RKO (cell line): ENCODE data around the gene ADAMTS10.
"Not testable (repeated sequence)": the region's sequence is repeated elsewhere in the genome, so short reads cannot be mapped to it uniquely, and the experiment has no call there.

Source experiments
- DNase-seq: peaks from one replicate; pipeline ENCODE4 v3.0.0-alpha.2; 2016; ENCODE audit warnings: low spot score

The ADAMTS10 gene

GRCh38 chr19:8626842-8627241, 16.3 kb upstream of the ADAMTS10 start:
- DNase-seq, result no peak

GRCh38 chr19:8622886-8623285, 12.4 kb upstream of the ADAMTS10 start:
- DNase-seq, result peak; percentile 21

GRCh38 chr19:8618751-8619150, 8.2 kb upstream of the ADAMTS10 start:
- DNase-seq, result peak; percentile 53

- DNase-seq, result no peak
These were observed 7.5 kb upstream of the ADAMTS10 start for GRCh38 chr19:8617984-8618383.

GRCh38 chr19:8617325-8617724, 6.8 kb upstream of the ADAMTS10 start:
- DNase-seq, result not testable (repeated sequence)

- no peak for DNase-seq
These were observed 6.3 kb upstream of the ADAMTS10 start for GRCh38 chr19:8616861-8617260.

GRCh38 chr19:8615813-8616596, 5.5 kb upstream of the ADAMTS10 start:
- DNase-seq, result peak; percentile 65

DNA sequence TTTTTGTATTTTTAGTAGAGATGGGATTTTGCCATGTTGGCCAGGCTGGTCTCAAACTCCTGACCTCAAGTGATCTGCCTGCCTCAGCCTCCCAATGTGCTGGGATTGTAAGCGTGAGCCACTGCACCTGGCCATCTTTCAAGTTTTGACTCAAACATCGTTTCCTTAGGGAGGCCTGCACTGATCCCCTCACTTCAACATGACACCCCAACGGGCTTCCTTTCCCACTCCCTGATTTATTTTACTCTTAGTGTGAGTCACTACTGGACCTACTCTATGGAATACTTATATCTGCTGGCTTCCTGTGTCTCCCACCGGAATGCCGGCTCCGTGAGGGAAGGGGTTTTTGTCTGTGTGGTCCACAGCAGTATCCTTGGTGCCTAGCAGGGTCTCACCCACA, 4.5 kb upstream of the ADAMTS10 start:
- peak; percentile 35 for DNase-seq

DNA sequence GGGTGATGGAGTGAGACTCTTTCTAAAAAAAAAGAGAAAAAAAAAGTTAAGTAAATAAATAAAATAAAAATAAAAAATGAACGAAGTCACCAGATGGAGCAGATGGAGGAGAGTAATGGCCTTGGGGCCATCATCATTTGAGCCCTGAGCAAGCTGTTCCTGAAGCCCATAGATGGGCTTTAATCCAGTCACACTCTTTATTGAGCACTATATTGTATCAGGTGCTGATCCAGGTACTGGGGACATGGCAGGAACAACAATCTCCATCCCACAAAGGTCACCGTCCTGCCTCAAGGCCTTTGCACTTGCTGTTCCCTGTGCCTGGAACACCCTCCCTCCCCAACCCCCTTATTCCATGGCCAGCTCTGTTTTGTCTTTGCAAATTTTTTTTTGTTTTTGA, 3.9 kb upstream of the ADAMTS10 start:
- DNase-seq, result no peak

GRCh38 chr19:8612807-8613171, 2.3 kb upstream of the ADAMTS10 start:
- DNase-seq, result no peak

- DNase-seq, result no peak
These were observed 1.6 kb upstream of the ADAMTS10 start for GRCh38 chr19:8611877-8612806.

GRCh38 chr19:8611391-8611876, 919 bp upstream of the ADAMTS10 start:
- DNase-seq, result no peak

DNA sequence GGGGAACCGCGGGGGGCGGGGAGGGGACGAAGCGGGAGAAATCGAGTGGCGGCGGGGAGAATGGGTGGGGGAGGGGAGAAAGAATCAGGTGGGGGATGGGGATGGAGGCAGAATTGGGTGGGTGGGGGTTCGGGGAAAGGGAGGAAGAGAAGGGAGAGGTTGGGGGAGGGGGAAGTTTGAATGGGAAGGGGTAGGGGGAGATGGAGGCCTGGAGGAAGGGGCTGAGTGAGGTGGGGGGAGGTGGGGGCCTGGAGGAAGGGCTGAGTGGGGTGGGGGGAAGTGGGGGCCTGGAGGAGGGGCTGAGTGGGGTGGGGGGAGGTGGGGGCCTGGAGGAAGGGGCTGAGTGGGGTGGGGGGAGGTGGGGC, 403 bp upstream of the ADAMTS10 start:
- DNase-seq, result no peak

DNA sequence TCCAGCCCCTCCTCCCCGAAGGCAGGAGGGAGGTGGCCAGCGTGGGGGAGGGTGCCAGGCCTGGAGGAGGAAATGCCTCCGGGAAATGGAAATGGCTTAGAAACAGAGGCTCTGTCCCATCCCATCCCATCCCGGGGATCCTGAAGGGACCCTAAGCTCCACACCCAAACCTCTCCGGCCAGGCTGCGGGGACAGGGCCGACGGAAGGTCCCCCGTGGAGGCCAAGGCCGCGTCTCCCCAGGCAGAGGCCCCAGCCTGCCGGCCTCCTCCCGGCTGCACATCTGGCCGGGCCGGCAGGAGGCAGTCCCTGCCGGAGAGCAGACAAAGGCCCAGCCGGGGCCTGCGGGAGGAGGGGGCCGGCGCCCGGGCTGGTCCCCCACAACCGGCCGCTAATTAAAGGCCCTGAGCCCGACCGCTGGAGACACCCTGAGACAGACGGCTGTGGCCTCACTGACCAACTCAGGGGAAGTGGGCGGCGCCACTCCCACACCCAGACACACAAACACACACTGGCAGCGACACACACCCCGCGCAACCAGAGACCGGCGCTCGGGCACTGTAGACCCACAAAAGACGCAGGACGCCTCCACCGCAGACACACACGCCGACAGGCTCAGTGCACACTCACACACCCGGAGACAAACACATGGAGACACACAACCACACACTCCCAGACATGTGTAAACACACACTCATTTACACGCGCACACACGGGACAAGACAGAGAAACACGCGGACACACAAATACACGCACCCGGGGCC, 1.1 kb downstream of the ADAMTS10 start:
- no peak for DNase-seq

DNA sequence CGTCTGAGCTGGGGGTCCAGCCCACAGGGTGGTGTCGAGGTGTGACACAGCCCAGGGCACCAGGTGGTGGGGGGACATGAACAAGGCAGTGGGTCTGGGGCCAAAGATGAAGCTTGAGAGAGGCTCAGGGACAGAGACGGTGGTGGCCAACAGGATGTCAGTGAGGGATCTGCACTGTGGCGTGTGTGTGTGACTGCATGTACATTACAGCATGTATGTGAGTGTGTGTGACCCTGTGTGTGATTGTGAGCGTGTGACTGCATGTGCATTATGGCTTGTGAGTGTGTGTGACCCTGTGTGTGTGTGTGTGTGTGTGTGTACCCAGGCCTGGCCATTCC, 1.6 kb downstream of the ADAMTS10 start:
- DNase-seq, result no peak

GRCh38 chr19:8607386-8607785, 3.1 kb downstream of the ADAMTS10 start:
- no peak for DNase-seq

DNA sequence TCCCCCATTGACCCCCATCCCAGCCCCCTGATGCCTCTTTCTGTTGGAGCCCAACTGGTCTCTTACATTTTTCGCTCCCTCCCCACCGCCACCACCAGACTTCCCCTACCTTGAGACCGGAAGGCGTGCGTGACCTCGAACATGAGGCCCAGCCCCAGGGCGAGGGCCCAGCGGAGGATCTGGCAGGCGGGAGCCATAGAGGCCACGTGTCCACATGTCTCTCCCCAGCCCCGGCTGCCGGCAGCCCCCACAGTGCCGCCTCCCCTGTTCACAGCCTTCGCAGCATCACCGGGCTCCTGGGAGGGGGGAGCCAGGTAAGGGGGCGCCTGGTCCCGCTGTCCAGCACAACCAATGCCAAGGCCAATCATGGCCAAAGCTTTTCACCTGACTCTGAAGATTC, 5.0 kb downstream of the ADAMTS10 start:
- no peak for DNase-seq

- DNase-seq, result no peak
These were observed 8.7 kb downstream of the ADAMTS10 start for GRCh38 chr19:8601796-8602195.

GRCh38 chr19:8600816-8601215, 9.7 kb downstream of the ADAMTS10 start:
- DNase-seq, result no peak

DNA sequence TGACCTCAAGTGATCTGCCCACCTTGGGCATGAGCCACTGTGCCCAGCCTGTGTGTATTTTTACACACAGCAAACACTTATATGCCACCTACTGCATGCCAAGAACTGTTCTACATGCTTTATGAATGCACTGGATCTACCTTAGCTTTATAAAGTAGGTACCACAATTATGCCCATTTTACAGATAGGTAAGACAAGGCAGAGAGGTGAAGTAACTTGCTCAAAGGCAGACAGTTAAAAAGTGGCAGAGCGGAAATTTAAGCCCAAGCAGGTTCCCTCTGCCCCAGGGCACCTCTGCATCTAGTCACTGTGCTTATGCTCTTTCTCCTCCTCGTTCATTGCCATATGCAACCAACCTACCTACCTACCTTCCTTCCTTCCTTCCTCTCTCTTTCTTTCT, 10.5 kb downstream of the ADAMTS10 start:
- DNase-seq, result no peak

- no peak for DNase-seq
These were observed 14.3 kb downstream of the ADAMTS10 start for GRCh38 chr19:8596168-8596567.

DNA sequence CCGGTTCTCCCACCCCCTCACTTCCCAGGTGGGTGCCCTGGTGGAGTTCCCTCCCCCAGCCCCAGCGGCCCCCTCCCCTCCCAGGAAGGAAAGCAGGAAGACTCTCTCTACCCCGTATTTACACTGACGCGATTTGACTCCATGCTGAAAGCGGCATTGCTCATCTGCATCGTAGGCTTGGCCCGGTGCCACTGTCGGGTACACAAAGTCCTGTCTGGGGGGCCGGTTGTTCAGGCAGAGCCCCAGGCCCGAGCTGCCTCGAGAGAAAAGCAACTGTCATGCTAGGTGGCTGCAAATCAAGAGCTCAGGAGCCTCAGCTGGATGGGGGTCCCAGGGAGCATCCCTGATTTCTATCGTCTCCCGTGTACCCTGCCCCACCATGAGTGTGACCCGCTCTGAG, 14.9 kb downstream of the ADAMTS10 start:
- DNase-seq, result no peak

DNA sequence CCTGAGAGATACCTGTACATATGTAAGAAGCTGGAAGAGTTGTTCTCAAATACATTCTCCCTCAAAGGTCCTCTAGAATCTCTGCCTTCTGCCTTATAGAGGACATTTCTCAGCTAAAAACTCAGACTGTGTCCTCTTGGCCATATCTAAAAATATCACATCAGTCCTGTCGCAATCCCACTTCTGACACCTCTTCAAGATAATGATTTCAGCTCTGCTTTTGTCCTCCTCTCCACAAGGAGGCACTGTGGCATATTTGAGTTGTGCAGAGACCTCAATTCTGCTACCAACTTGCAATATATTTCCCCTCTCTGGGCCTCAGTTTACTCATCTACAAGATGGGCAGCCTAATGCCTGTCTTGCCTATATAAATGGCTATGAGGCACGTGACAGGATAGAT, 16.6 kb downstream of the ADAMTS10 start:
- DNase-seq, result no peak
